ENCODE measurements around the gene SEC14L1. TPM values are rescaled to one million over a fixed set of nuclear protein-coding genes. Genes with fewer than 3 reads are reported as not detected.
A peak's percentile ranks its signal among the peaks of the same experiment; 100 is the strongest.

The SEC14L1 gene
- total RNA-seq, 1 donor from 2014 or later: 93.2 TPM

- H3K9me3 ChIP-seq (ENCODE audit: insufficient read depth, low read depth, low read length): no peaks in the 10 kb centered on the region
- no peaks in the 10 kb centered on the region for H3K9me3 Mint-ChIP-seq (ENCODE audit: unreplicated experiment)
- no peak overlapping the region for H3K27ac ChIP-seq (ENCODE audit: low read depth, low read length)
- no peaks in the 10 kb centered on the region for H3K27me3 ChIP-seq (ENCODE audit: insufficient read depth, low read length)
- H4K20me1 ChIP-seq (ENCODE audit: insufficient read depth, low read length): no peaks in the 10 kb centered on the region
- TF ChIP-seq CTCF (IDR thresholded peaks at IDR 0.05; ENCODE audit: insufficient read depth, low read depth, low read length) (no peak), EZH2 (IDR thresholded peaks at IDR 0.05; ENCODE audit: insufficient read depth, low read length) (no peak)
- no peaks in the 10 kb centered on the region for H3K79me2 ChIP-seq (ENCODE audit: insufficient read depth, low read length)
- peak overlapping the region; percentile 97 for H3K4me2 ChIP-seq (ENCODE audit: low read length)
- H3K4me1 Mint-ChIP-seq (ENCODE audit: low read depth, unreplicated experiment): peaks cover 12% of the 10 kb centered on the region
- H3K4me3 Mint-ChIP-seq (ENCODE audit: unreplicated experiment): peak overlapping the region; percentile 74
- H3K9ac ChIP-seq (ENCODE audit: low read length): peak overlapping the region; percentile 75
- FAIRE-seq (no peak), DNase-seq (ENCODE audit: low read depth) (no peak)
- peaks cover 2% of the 10 kb centered on the region for H3K36me3 Mint-ChIP-seq (ENCODE audit: low read depth, unreplicated experiment)
- H3K36me3 ChIP-seq (ENCODE audit: insufficient read depth, low read length): no peaks in the 10 kb centered on the region
- peaks cover 17% of the 10 kb centered on the region for H3K27me3 Mint-ChIP-seq (ENCODE audit: low read depth, unreplicated experiment)
- peaks cover 10% of the 10 kb centered on the region for H3K4me1 ChIP-seq (ENCODE audit: insufficient read depth, low read length)
- H2AFZ ChIP-seq (ENCODE audit: low read depth, low read length): peak overlapping the region; percentile 83
- H3K27ac Mint-ChIP-seq (ENCODE audit: unreplicated experiment): no peak overlapping the region
- peak overlapping the region; percentile 57 for H3K4me3 ChIP-seq (ENCODE audit: insufficient read depth, low read depth, low read length)
Measured at GRCh38 chr17:77247609-77248008, 106.8 kb downstream of the SEC14L1 start.

- Histone ChIP-seq H3K27me3 (ENCODE audit: insufficient read depth, low read length) (no peaks in the 10 kb centered on the region), H3K36me3 (ENCODE audit: insufficient read depth, low read length) (no peaks in the 10 kb centered on the region), H3K4me1 (ENCODE audit: insufficient read depth, low read length) (peaks cover 12% of the 10 kb centered on the region), H3K9ac (ENCODE audit: low read length) (no peak overlapping the region), H3K27ac (ENCODE audit: low read depth, low read length) (no peak overlapping the region), H3K79me2 (ENCODE audit: insufficient read depth, low read length) (no peaks in the 10 kb centered on the region), H3K9me3 (ENCODE audit: insufficient read depth, low read depth, low read length) (no peaks in the 10 kb centered on the region), H3K4me3 (ENCODE audit: insufficient read depth, low read depth, low read length) (no peak overlapping the region), H4K20me1 (ENCODE audit: insufficient read depth, low read length) (no peaks in the 10 kb centered on the region), H3K4me2 (ENCODE audit: low read length) (no peak overlapping the region), H2AFZ (ENCODE audit: low read depth, low read length) (no peak overlapping the region)
- Mint-ChIP-seq H3K27ac (ENCODE audit: unreplicated experiment) (no peak overlapping the region), H3K36me3 (ENCODE audit: low read depth, unreplicated experiment) (peaks cover 2% of the 10 kb centered on the region), H3K9me3 (ENCODE audit: unreplicated experiment) (no peaks in the 10 kb centered on the region), H3K4me1 (ENCODE audit: low read depth, unreplicated experiment) (peaks cover 14% of the 10 kb centered on the region), H3K27me3 (ENCODE audit: low read depth, unreplicated experiment) (peaks cover 17% of the 10 kb centered on the region), H3K4me3 (ENCODE audit: unreplicated experiment) (no peak overlapping the region)
- FAIRE-seq (no peak), DNase-seq (ENCODE audit: low read depth) (no peak)
- TF ChIP-seq CTCF (IDR thresholded peaks at IDR 0.05; ENCODE audit: insufficient read depth, low read depth, low read length): no peak
- TF ChIP-seq EZH2 (IDR thresholded peaks at IDR 0.05; ENCODE audit: insufficient read depth, low read length): no peak
Measured at GRCh38 chr17:77248216-77249114, 107.7 kb downstream of the SEC14L1 start.
